ENCODE measurements around the gene HDAC4. TPM values are rescaled to one million over a fixed set of nuclear protein-coding genes. Genes with fewer than 3 reads are reported as not detected.

HDAC4 gene
- total RNA-seq, 1 experiment from 2014 or later = 4.5 TPM

DNA sequence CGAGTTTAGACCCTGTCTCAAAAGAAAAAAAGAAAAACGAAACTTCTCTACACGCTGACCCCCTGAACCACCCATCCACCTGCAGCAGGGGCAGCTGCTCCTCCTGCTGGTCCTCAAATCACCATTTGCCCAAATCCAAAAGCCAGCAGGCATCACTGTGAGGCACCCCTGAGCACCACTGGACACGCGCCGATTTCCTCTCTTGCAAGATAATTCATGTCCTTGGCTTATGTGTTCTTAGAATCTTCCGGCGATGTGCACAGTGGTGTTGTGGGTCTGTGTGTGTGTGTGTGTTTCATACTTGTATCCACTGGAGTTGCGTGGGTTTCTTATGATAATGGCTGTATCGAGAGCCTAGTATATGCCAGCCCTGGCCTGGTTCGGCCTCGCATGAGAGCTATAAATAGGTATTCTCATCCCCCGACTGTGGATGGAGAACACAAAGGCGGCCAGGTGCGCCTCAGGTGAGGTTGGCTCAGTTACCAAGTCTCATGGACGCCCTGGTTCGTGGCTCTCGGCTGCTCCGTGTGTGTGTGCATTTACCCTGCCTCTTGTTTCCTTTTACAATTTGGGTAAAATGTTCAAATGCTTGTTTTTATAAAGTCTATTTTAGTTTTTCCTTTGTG, 235.5 kb downstream of the HDAC4 start:
- peak; percentile 44 for DNase-seq (ENCODE audit: low spot score)
- in situ Hi-C loops (cut with HindIII; ENCODE audit: low sequenced_read_pairs) = no loop called here

DNA sequence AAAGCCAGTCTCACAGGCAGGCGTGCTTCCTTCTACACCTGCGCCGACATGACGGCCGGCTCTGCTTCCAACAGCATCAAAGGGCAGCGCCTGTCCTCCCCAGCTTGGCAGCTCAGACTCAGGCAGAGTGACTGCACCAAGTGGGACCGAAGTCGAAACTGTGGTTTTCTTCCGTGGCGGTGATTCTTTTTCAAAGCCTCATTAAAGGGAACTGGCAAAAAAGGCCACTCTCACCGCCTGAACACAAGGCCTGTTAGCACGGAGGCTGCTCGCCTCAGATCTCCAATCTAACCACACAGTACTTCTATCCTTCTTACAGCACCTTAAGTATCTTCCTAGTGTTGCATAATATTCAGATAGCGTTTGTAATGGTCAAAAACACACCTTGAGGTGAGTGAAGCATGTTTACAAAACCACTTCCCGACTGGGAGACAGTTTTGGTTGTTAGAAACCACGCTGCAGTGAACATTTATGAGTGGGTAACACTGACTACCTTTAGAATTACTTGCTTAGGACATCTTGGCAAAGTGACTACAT, 236.4 kb downstream of the HDAC4 start:
- DNase-seq (ENCODE audit: low spot score) = no peak
- in situ Hi-C loops (cut with HindIII; ENCODE audit: low sequenced_read_pairs) = no loop called here

DNA sequence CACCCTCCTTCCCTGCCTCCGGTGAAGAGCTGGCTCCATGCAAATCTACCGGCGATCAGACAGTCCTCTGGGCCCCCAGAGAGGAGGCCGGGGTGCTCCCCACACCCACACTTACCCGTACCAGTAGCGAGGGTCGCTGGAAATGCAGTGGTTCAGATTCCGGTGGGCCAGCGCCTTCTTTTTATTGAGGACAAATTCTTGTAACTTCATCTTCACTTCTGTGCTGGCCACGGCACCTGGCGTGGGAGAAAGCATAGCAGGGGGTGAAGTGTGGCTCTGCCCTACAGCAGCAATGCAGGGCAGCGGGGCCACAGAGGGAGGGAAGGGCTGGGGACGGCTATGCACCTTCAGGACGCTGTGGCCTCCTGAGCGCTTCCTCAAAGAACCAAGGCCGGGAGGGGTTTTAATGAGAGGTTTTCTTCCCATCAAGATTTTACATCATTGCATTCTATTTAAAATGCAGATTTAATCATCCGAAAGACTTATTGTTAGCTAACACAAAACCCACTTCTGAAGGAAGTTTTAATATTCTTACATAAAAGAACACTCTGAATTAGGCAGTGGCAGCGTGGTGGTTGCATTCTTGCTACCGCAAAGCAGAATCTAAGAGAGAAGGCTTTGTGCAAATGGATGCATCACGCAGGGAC, 237.0 kb downstream of the HDAC4 start:
- no peak for DNase-seq (ENCODE audit: low spot score)
- in situ Hi-C loops (cut with HindIII; ENCODE audit: low sequenced_read_pairs) = no loop called here

DNA sequence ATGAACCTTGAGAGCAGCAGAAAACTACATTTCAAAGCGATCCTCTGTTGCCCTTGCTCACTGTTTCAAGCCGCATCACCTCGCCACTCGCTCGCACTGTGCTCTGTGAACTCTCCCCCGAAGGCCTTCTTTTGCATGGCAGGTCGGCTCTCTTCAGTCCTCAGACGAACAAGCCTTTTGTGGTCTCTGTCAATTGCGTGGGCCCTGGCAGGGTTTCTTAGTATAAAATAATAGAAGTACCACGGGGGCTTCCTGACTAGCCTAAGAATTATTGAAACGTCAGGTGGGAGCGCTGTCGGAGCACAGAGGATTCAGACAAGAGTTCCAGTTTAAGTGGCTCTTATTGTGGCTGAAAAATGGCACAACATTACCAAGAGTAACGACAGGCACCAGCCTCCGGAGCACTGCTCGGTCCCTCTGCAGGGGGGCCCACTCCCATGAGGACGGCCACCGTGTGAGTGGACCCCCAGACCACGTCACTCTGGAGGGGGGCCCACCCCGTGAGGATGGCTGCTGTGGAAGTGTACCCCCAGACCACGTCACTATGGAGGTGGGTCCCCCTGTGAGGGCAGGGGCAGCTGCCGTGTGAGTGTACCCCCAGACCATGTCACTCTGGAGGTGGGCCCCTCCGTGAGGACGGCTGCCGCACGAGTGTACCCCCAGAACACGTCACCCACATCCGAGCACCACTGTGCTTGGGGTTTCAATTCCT, 237.7 kb downstream of the HDAC4 start:
- DNase-seq (ENCODE audit: low spot score) = no peak
- in situ Hi-C loops (cut with HindIII; ENCODE audit: low sequenced_read_pairs) = no loop called here

DNA sequence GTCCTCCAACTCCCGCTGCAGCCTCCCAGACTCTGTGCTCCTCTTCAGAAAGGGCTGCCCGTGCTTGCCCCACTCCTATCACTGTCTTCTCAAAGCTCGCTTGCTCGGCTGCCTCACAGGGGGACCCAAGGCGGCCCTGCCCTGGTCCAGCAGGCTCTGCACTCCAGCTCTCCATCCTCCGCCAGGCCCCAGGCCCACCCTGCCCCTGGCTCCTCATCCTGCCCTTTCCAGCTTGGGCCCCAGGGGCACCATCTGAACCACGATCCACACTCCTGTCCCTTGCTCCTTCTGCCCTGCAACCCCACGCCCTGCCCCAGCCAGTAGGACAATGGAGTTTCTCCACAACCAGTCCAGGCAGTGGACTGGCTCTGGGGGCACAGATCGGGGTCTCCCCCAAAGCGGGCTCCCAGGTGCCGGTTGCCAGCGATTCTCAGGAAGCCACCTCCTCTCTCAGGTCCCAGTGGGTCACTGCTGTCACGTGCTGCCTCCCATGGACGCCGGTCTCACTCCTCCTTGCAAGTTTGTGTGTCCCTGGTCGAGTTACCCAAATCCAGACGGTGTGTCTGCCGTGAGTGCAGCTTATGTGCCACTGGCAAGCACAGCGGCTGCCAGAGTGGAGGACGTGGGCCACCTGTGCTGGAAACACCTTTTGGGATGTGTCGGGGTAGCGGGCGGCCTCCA, 238.5 kb downstream of the HDAC4 start:
- DNase-seq (ENCODE audit: low spot score) = no peak
- in situ Hi-C loops (cut with HindIII; ENCODE audit: low sequenced_read_pairs) = no loop called here

DNA sequence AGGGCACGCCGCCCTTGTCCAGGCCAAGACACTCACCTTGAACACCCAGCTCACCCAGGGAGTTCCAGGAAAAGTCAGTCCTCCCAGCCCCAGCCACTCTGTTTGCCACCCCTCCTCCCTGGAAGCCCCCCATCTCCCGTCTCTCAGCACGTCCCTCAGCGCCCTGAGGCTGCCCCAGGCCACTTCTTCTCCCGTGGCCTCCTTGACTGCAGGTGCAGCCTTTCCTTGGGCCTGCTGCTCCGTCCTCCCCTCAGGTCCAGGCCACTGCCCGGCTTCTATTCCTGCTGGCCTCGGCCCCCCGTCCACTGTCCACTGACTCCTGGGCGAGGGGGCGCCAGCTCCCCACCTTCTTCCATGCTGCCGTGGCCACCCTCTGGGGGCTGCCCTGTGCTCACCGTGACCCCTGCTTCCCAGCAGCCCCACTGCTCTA, 239.1 kb downstream of the HDAC4 start:
- DNase-seq (ENCODE audit: low spot score) = no peak
- in situ Hi-C loops (cut with HindIII; ENCODE audit: low sequenced_read_pairs) = no loop called here

DNA sequence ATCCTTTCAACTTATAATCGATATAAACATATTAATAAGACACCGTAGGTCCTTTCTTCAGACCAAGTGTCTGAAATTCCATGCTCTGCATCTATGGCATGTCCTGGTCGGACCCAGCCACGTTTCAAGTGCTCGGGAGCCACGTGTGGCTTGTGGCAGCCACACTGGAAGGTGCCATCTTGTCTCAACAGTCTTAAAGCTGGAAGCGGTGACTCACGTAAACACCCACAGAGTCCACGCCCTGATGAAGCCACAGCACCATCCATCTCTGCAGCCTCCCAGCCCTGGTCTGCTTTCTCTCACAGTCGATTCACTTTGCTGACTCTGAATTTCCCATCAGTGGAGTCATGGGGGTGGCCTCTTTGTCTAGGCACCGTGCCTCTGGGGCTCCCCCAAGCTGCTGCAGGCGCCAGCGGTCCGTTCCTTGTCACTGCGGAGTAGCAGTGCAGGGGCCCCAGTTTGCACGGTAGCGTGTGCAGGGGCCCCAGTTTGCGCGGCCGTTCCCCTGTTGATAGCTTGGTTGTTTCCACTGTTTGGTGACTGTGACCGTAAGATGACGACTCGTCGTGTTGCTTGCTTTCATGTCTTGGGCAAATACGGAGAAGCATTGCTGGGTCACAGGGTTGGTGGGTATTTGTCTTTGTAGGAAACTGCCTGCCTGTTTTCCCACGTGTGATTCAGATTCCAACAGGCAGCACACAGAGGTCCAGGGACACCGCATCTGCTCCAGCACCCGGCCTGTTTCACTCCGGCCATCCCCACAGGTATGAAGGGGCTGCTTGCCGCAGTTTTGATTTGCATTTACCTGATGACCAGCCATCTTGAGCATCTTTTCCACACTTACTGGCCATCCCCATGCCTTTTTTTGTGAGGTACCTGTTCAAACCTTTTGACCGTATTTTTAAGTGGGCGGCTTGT, 240.3 kb downstream of the HDAC4 start:
- DNase-seq (ENCODE audit: low spot score) = no peak
- in situ Hi-C loops (cut with HindIII; ENCODE audit: low sequenced_read_pairs) = no loop called here

DNA sequence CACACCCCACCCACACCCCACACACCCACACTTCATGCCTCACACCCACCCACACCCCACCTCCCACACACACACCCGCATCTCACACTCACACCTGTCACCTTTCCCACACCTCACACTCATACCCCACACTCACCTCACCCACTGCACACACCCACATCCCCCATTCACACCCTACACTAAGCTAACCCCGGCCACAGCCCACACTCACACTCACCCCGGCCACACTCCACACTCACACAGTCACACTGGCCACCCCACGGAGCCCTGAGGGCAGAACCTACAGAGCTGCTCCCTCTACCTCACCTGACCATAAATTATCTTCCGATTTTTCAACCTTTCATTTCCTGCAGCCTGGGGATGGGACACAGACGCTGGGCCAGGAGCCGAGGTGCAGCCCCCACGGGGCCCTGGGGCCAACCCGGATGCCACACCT, 241.3 kb downstream of the HDAC4 start:
- DNase-seq (ENCODE audit: low spot score) = no peak
- in situ Hi-C loops (cut with HindIII; ENCODE audit: low sequenced_read_pairs) = no loop called here

DNA sequence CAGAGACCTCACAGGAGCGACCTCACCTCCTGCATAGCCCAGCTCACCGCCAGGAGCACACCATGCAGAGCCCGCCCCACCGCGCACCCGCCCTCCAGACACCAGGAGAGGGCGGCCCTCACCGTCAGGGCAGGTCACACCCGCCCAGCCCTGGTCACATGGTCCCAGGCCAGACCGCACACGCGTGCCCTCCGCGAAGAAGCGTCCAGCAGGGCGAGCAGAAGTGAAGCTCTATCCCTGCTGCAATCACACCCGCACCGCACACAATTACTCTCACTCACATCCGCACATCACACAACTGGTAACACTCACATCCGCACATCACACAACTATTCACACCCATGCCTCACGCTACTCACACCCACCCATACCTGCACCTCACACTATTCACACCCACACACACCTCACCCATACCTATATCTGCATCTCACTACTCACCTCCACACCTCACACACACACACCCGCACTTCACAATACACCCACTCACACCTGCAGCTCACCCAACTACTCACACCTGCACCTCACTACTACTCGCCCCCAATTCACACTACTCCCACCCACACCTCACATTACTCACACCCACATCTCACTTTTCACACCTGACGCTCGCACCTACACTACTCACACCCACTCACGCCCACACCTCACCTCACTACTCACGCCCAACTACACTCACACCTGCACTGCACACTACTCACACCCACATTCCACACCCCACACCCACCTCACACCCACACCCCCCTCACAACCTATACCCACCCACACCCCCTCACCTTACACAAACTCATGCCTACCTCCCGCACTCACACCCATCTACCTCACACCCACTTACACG, 242.0 kb downstream of the HDAC4 start:
- in situ Hi-C loops (cut with HindIII; ENCODE audit: low sequenced_read_pairs) = no loop called here
- no peak for DNase-seq (ENCODE audit: low spot score)

DNA sequence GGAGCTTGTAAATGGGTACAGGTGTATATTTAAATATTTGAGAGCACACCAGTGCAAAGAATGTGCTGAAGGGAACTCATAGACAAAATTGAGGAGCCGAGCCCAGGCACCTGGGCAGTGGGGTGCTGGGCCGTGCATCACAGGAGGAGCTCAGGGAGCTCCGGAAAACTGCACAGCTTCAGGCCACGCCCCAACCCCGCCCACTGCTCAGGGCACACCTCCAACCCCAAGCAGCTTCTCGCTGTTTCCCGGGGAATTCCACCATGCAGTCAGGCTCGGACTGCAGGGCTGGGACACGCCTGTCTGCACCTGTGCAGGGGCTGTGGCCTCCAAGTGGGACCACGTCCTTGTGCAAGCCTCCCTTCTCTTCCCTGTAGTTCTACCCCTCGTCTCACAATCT, 243.0 kb downstream of the HDAC4 start:
- DNase-seq (ENCODE audit: low spot score) = no peak
- in situ Hi-C loops (cut with HindIII; ENCODE audit: low sequenced_read_pairs) = no loop called here

DNA sequence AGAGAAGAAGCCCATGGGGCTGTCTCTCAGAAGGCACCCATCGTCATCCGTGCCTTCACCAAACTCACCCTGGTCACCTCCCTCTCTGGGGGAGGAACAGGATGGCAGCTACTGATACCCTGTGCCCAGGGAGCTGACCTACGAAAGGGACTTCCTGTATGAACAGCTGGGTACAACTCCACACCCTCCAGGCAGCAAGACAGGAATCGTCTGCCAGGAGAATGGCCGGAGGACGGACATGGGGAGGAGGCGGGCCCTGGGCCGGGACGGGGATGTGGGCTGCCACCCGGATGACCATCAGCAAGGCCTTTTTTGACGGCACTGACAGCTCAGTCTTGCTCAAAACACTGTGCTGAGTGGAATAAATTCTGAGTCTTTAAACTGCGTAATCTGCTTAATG, 243.6 kb downstream of the HDAC4 start:
- in situ Hi-C loops (cut with HindIII; ENCODE audit: low sequenced_read_pairs) = no loop called here
- no peak for DNase-seq (ENCODE audit: low spot score)

DNA sequence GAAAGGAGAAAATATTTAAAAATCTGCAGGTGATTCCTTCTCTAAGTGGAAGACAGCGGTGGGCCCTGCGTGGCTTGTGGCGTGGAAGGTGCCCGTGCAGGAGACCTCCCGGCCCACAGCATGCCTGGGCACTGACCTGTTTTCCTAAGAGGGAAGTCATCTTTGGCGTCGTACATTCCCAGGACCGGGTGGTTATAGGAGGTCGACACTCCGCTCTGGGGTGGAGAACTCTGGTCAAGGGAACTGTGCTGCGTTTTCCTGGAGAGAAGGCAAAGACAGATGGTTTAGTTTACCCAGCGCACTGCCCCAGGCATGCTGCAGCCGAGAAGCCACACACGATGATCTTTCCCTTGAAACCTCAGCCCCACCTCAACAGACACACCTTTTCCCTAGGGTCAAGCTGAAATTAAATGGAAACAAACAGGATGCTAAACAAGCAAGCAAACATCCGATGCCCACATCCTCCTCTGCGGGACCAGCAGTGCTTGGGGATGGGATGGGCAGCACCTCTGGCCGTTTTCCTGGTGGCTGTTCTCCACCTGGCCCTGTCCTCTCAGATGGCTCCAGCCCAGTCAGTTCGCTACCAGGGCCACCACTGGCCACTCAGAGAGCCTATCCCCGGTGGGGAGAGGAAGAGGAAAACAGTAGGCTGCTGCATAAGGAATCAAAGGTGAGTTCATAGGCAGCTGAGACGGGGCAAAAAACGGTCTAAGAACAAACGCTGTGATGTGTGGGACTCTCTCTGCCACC, 244.1 kb downstream of the HDAC4 start:
- in situ Hi-C loops (cut with HindIII; ENCODE audit: low sequenced_read_pairs) = no loop called here

DNA sequence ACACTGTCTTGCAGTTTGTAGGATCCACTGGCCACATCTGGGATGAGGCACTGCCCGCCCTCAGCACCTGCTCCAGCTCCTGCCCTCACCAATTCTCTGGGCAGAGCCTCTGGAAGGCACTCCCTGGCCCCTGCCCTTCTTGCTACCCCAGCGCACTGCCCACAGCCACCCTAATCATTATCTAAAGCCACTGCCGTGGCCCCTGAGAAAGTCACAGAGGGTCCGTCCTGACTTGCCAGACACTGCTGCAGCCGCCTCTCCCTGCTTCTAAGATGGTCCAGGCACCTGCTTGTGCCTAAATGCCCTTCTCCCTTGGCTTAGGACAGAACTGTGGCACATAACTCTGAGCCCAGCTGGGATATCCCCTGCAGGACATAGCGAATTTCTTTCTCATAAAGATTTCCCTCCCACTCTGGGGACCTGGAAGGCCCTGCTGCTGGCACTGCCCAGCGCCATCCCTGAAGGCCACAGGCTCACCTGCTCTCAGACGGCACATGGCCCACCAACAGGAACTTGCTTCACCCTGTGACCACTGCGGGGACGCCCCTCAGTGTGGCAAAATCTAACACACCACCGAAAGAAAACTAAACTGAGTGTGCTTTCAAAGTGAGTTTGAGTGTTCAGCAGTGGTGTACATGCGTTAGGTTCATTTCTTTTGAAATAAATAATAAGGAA, 244.9 kb downstream of the HDAC4 start:
- DNase-seq (ENCODE audit: low spot score) = no peak

More for the DNA sequence above, 244.1 kb downstream of the HDAC4 start:
- DNase-seq (ENCODE audit: low spot score) = no peak

DNA sequence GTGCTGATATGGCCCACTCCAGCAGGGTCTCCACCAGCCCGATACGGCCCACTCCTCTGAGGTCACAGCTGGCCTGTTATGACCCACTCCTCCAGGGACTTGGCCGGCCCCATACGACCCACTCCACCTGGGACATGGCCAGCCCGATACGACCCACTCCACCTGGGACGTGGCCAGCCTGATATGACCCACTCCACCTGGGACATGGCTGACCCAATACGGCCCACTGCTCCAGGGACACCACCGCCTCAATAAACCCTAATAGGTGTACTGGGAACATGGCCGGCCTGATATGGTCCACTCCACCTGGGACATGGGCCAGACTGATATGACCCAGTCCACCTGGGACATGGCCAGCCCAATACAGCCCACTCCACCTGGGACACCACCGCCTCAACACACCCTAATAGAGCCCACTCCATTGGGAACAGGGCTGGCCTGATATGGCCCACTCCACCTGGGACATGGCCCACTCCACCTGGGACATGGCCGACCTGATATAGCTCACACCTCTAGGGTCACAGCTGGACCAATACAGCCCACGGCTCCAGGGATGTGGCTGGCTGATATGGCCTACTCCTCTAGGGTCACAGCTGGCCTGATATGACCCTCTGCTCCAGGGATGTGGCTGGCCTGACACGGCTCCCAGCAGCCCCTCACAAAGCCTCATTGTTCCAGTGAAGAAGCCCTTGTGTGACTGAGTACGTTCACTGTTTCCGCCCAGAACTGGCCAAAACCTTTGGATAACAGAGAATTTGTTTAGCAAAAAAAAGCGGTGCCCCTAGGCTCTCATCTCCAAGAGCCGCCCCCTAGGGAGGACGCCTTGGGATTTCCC, 245.6 kb downstream of the HDAC4 start:
- in situ Hi-C loops (cut with HindIII; ENCODE audit: low sequenced_read_pairs) = no loop called here
- no peak for DNase-seq (ENCODE audit: low spot score)

More for the DNA sequence above, 244.9 kb downstream of the HDAC4 start:
- in situ Hi-C loops (cut with HindIII; ENCODE audit: low sequenced_read_pairs) = no loop called here

DNA sequence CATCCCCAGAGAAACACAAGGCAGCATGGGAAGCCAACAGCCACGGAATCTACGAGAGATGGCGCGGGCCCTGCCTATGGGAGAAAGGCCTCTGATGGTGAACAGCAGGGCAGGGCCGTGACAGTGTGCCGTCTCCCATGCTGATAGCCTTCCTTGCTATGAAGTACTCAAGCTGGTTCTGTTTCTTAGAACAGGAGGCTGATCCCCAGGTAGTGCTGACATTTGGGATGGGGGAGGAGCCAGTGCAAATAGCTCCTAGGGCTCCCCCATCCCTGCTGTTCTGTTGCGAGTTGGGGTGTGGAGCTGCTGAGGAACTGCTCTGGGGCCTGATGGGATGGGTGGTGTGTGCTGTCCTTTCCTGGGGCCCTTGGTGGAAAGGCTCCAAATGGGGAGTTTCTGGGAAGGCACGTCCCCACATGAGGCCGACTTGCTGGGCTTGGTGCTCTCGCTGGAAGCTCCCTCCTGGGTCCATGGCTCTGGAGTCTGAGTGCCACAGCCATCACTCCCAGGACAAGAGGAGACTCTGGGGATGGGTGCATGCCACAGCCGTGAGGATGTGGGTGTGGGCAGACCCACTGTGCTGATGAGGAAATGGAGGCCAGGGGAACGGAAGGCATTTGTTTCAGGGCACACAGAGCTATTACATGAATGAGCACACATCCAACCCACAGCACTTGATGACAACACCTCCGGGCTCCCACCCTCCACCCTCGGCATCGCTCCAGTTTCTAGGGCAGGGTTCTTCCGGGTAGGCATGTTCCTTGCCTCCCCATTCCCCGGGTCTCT, 246.8 kb downstream of the HDAC4 start:
- in situ Hi-C loops (cut with HindIII; ENCODE audit: low sequenced_read_pairs) = no loop called here

More for the DNA sequence above, 246.8 kb downstream of the HDAC4 start:
- peak; percentile 67 for DNase-seq (ENCODE audit: low spot score)
